ENCODE measurements around the gene GRIN3A. TPM values are rescaled to one million over a fixed set of nuclear protein-coding genes. Genes with fewer than 3 reads are reported as not detected.

Gene GRIN3A
- total RNA-seq, 1 donor: not detected

- DNase-seq (ENCODE audit: low read depth): no peak
- no peak for TF ChIP-seq CTCF (IDR thresholded peaks at IDR 0.05; ENCODE audit: insufficient read depth, low read depth, low read length)
- H3K4me3 ChIP-seq (ENCODE audit: low read depth, low read length): no peak overlapping the region
Observed at GRCh38 chr9:101671567-101671966, 66.9 kb downstream of the GRIN3A start.

GRCh38 chr9:101668421-101668820, 70.0 kb downstream of the GRIN3A start:
- no peak for TF ChIP-seq CTCF (IDR thresholded peaks at IDR 0.05; ENCODE audit: insufficient read depth, low read depth, low read length)
- no peak overlapping the region for H3K4me3 ChIP-seq (ENCODE audit: low read depth, low read length)
- no peak for DNase-seq (ENCODE audit: low read depth)

DNA sequence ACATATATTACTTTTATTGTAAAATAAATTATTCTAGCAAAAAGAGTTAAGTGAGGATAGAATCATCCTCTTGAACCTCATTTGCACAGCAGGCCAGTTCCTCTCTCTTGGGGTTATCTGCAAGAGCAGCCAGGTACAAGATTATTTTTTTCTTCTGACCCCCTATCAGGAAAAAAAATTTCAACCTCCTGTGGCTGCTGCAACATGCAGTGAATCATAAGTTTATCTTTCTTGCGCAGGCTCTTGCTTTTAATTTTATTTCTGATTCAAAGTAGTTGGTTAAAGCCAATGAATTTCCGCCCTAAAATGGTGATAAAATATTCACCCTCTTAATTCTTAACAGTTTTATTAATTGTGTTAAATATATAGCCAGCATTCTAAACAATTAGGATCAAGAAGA, 74.0 kb downstream of the GRIN3A start:
- no peak overlapping the region for H3K4me3 ChIP-seq (ENCODE audit: low read depth, low read length)
- DNase-seq (ENCODE audit: low read depth): no peak
- TF ChIP-seq CTCF (IDR thresholded peaks at IDR 0.05; ENCODE audit: insufficient read depth, low read depth, low read length): no peak

GRCh38 chr9:101652601-101653175, 85.8 kb downstream of the GRIN3A start:
- no peak for DNase-seq (ENCODE audit: low read depth)
- no peak for TF ChIP-seq CTCF (IDR thresholded peaks at IDR 0.05; ENCODE audit: insufficient read depth, low read depth, low read length)
- H3K4me3 ChIP-seq (ENCODE audit: low read depth, low read length): no peak overlapping the region

GRCh38 chr9:101650142-101650541, 88.3 kb downstream of the GRIN3A start:
- no peak for TF ChIP-seq CTCF (IDR thresholded peaks at IDR 0.05; ENCODE audit: insufficient read depth, low read depth, low read length)
- no peak for DNase-seq (ENCODE audit: low read depth)
- no peak overlapping the region for H3K4me3 ChIP-seq (ENCODE audit: low read depth, low read length)

GRCh38 chr9:101648493-101648892, 90.0 kb downstream of the GRIN3A start:
- H3K4me3 ChIP-seq (ENCODE audit: low read depth, low read length): no peak overlapping the region
- no peak for DNase-seq (ENCODE audit: low read depth)
- TF ChIP-seq CTCF (IDR thresholded peaks at IDR 0.05; ENCODE audit: insufficient read depth, low read depth, low read length): no peak

Measured in fibroblast of villous mesenchyme (primary cell).